OCI-LY1 (cell line): Measurements from ENCODE around the gene ABCC9.

Source experiments
- H2AFZ ChIP-seq: fragments of 200-600 bp; sonication (generic), shearing (Covaris generic); 2 replicates; pipeline ENCODE4 v1.6.0; 2014; ENCODE audit warnings: antibody characterized with exemption, mild to moderate bottlenecking, low read length
- H3F3A ChIP-seq: fragments of 200-600 bp; sonication (generic), shearing (Covaris generic); 2 replicates; pipeline ENCODE4 v1.6.0; 2014; ENCODE audit warnings: mild to moderate bottlenecking, antibody characterized with exemption, low read length, moderate library complexity; ENCODE audit not compliant: insufficient read depth
- H3K27ac ChIP-seq: fragments of 200-600 bp; sonication (generic); 2 replicates; pipeline ENCODE4 v1.5.1; 2014; ENCODE audit warnings: low read length, mixed run types, mild to moderate bottlenecking, low read depth; ENCODE audit not compliant: poor library complexity, severe bottlenecking
- H3K27me3 ChIP-seq: fragments of 200-600 bp; sonication (generic); 2 replicates; pipeline ENCODE4 v1.6.0; 2014; ENCODE audit warnings: antibody characterized with exemption, mild to moderate bottlenecking, low read length, moderate library complexity; ENCODE audit not compliant: insufficient read depth
- H3K36me3 ChIP-seq: fragments of 200-600 bp; sonication (generic); 2 replicates; pipeline ENCODE4 v1.6.1; 2014; ENCODE audit warnings: mild to moderate bottlenecking, antibody characterized with exemption, low read length, moderate library complexity, mixed read lengths; ENCODE audit not compliant: insufficient read depth
- H3K4me1 ChIP-seq: fragments of 200-600 bp; sonication (generic); 2 replicates; pipeline ENCODE4 v1.5.1; 2014; ENCODE audit warnings: mild to moderate bottlenecking, low read length, moderate library complexity; ENCODE audit not compliant: insufficient read depth, severe bottlenecking
- H3K4me2 ChIP-seq: fragments of 200-600 bp; sonication (generic), shearing (Covaris generic); 2 replicates; pipeline ENCODE4 v1.6.1; 2014; ENCODE audit warnings: low read length
- H3K4me3 ChIP-seq: fragments of 200-600 bp; sonication (generic); 2 replicates; pipeline ENCODE4 v1.5.1; 2014; ENCODE audit warnings: low read length, low read depth, mild to moderate bottlenecking, mixed read lengths; ENCODE audit not compliant: poor library complexity, severe bottlenecking
- H3K79me2 ChIP-seq: fragments of 200-600 bp; shearing (Covaris generic); 2 replicates; pipeline ENCODE4 v1.6.1; 2016; ENCODE audit warnings: mixed run types, low read length, mixed read lengths; ENCODE audit not compliant: insufficient read depth
- H3K9ac ChIP-seq: fragments of 200-600 bp; sonication (generic), shearing (Covaris generic); 2 replicates; pipeline ENCODE4 v1.6.1; 2014; ENCODE audit warnings: mild to moderate bottlenecking, low read length, mixed read lengths
- H3K9me2 ChIP-seq: fragments of 200-600 bp; sonication (generic), shearing (Covaris generic); 2 replicates; pipeline ENCODE4 v1.6.1; 2014; ENCODE audit warnings: low read depth, mild to moderate bottlenecking, low read length, mixed read lengths
- H3K9me3 ChIP-seq: fragments of 200-600 bp; shearing (Covaris generic); 2 replicates; pipeline ENCODE4 v1.6.1; 2014; ENCODE audit warnings: low read length, mixed read lengths
- H4K20me1 ChIP-seq: fragments of 200-600 bp; sonication (generic), shearing (Covaris generic); 2 replicates; pipeline ENCODE4 v1.6.0; 2016; ENCODE audit warnings: mild to moderate bottlenecking, low read length; ENCODE audit not compliant: insufficient read depth
- EZH2 ChIP-seq: fragments of 200-600 bp; sonication (generic), shearing (Covaris generic); IDR thresholded peaks from 2 replicates; pipeline ENCODE4 v1.8.0; 2017; ENCODE audit warnings: borderline replicate concordance, mixed run types, mild to moderate bottlenecking, antibody characterized with exemption, low read length, moderate library complexity, mixed read lengths
- TF ChIP-seq, protein P1 (sequence below): fragments of 200-600 bp; sonication (generic), shearing (Covaris generic); IDR thresholded peaks from 2 replicates; pipeline ENCODE4 v1.5.1; 2017; ENCODE audit warnings: mild to moderate bottlenecking, antibody characterized with exemption, low read length, moderate library complexity, mixed read lengths

Gene ABCC9

DNA sequence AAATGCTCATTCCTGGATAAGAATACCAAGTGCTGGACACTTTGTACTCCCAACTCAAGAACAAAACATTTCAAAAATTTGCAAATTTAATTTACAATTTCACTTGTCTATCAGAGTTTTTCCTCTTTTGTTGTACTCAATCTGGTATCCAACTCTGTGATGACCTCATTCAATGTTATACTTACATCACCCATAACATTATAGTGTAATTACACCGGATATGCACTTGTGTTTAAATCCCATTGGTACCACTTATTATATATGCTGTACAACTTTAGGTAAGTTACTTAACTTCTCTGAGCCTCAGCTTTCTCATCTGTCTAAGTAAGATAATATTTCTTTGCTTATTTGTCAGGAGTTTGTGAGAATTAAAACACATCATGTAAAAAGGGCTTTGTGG is 90.1 kb downstream of the ABCC9 start:
- H3K9me2 ChIP-seq: no peaks in the 10 kb centered on the region
- H3K79me2 ChIP-seq: no peaks in the 10 kb centered on the region
- no peaks in the 10 kb centered on the region for H4K20me1 ChIP-seq
- no peaks in the 10 kb centered on the region for H3K36me3 ChIP-seq
- no peak overlapping the region for H3K4me3 ChIP-seq
- H2AFZ ChIP-seq: no peak overlapping the region
- H3K4me1 ChIP-seq: no peaks in the 10 kb centered on the region
- TF ChIP-seq, protein P1, sequence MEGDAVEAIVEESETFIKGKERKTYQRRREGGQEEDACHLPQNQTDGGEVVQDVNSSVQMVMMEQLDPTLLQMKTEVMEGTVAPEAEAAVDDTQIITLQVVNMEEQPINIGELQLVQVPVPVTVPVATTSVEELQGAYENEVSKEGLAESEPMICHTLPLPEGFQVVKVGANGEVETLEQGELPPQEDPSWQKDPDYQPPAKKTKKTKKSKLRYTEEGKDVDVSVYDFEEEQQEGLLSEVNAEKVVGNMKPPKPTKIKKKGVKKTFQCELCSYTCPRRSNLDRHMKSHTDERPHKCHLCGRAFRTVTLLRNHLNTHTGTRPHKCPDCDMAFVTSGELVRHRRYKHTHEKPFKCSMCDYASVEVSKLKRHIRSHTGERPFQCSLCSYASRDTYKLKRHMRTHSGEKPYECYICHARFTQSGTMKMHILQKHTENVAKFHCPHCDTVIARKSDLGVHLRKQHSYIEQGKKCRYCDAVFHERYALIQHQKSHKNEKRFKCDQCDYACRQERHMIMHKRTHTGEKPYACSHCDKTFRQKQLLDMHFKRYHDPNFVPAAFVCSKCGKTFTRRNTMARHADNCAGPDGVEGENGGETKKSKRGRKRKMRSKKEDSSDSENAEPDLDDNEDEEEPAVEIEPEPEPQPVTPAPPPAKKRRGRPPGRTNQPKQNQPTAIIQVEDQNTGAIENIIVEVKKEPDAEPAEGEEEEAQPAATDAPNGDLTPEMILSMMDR: no peak
- no peak for TF ChIP-seq EZH2
- H3K9ac ChIP-seq: no peak overlapping the region
- H3K4me2 ChIP-seq: no peak overlapping the region
- no peaks in the 10 kb centered on the region for H3K27me3 ChIP-seq
- no peaks in the 10 kb centered on the region for H3F3A ChIP-seq
- H3K27ac ChIP-seq: no peak overlapping the region
- H3K9me3 ChIP-seq: no peaks in the 10 kb centered on the region

DNA sequence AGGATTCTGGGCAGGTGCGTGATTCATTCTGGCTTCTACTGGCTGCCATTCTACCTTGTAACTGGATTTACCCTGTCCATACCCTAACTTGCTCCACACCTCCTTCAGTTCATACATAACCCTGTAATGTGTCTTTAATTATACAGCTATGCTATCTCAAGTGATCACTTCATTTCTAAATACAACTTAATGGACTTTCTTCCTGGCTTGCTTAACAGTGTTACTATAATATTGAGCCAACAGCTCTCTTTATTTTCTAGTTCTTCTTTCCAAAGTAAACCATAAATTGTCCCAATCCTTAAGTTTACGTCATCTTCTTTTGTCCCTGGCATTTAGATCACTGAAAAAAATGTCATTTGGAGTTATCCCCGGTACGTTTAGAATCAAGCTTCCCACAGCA is 90.8 kb downstream of the ABCC9 start:
- no peak overlapping the region for H3K27ac ChIP-seq
- no peak overlapping the region for H2AFZ ChIP-seq
- no peaks in the 10 kb centered on the region for H3K27me3 ChIP-seq
- no peaks in the 10 kb centered on the region for H3K79me2 ChIP-seq
- no peaks in the 10 kb centered on the region for H3F3A ChIP-seq
- H3K4me2 ChIP-seq: no peak overlapping the region
- TF ChIP-seq, protein P1: no peak
- TF ChIP-seq EZH2: no peak
- H4K20me1 ChIP-seq: no peaks in the 10 kb centered on the region
- H3K4me3 ChIP-seq: no peak overlapping the region
- H3K9me2 ChIP-seq: no peaks in the 10 kb centered on the region
- no peaks in the 10 kb centered on the region for H3K9me3 ChIP-seq
- no peaks in the 10 kb centered on the region for H3K36me3 ChIP-seq
- no peak overlapping the region for H3K9ac ChIP-seq
- no peaks in the 10 kb centered on the region for H3K4me1 ChIP-seq

DNA sequence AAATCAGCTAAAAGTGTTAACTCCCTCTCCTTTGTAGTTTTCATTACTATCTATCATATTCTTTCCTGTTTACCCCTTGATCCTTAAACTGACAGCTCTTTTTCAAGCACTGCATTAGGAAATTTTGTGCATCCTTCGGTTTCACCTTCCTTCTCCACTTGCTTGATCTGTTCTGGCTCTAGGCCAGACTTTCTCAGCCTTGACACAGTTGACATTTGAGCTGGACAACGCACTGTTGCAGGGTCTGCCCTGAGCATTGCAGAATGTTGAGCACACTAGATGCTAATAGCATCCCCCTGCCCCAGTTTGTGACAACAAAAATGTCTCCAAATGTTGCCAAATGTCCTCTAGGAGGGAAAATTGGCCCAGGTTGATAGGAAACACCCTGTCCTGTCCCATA is 91.3 kb downstream of the ABCC9 start:
- no peak overlapping the region for H3K9ac ChIP-seq
- TF ChIP-seq EZH2: no peak
- TF ChIP-seq, protein P1: no peak
- no peaks in the 10 kb centered on the region for H3K4me1 ChIP-seq
- no peaks in the 10 kb centered on the region for H3K79me2 ChIP-seq
- no peak overlapping the region for H3K4me2 ChIP-seq
- no peaks in the 10 kb centered on the region for H3K9me3 ChIP-seq
- no peaks in the 10 kb centered on the region for H4K20me1 ChIP-seq
- no peaks in the 10 kb centered on the region for H3F3A ChIP-seq
- no peak overlapping the region for H3K4me3 ChIP-seq
- no peak overlapping the region for H3K27ac ChIP-seq
- no peak overlapping the region for H2AFZ ChIP-seq
- no peaks in the 10 kb centered on the region for H3K27me3 ChIP-seq
- no peaks in the 10 kb centered on the region for H3K36me3 ChIP-seq
- H3K9me2 ChIP-seq: no peaks in the 10 kb centered on the region
